Uterus (tissue), 2 donors: ENCODE measurements around the gene AP4S1.

Experiments used
- POLR2A ChIP-seq, 2 donors: fragments of 450-650 bp; IDR thresholded peaks; one replicate each; pipeline ENCODE4 v1.6.1; 2016; ENCODE audit warnings: antibody characterized with exemption in 2 of 2, mild to moderate bottlenecking in 1 of 2, moderate library complexity in 1 of 2
- TF ChIP-seq, protein P1 (sequence below), 4 experiments: fragments of 200-600 bp in 2 of 4; fragments of 450-650 bp in 2 of 4; sonication (generic) in 2 of 4; IDR thresholded peaks; one replicate each; pipeline ENCODE4 v1.5.1; 2016 to 2019; ENCODE audit warnings: antibody characterized with exemption in 4 of 4, mild to moderate bottlenecking in 2 of 4, moderate library complexity in 1 of 4

- no peak for TF ChIP-seq POLR2A (IDR thresholded peaks at IDR 0.05)
- TF ChIP-seq, protein P1, sequence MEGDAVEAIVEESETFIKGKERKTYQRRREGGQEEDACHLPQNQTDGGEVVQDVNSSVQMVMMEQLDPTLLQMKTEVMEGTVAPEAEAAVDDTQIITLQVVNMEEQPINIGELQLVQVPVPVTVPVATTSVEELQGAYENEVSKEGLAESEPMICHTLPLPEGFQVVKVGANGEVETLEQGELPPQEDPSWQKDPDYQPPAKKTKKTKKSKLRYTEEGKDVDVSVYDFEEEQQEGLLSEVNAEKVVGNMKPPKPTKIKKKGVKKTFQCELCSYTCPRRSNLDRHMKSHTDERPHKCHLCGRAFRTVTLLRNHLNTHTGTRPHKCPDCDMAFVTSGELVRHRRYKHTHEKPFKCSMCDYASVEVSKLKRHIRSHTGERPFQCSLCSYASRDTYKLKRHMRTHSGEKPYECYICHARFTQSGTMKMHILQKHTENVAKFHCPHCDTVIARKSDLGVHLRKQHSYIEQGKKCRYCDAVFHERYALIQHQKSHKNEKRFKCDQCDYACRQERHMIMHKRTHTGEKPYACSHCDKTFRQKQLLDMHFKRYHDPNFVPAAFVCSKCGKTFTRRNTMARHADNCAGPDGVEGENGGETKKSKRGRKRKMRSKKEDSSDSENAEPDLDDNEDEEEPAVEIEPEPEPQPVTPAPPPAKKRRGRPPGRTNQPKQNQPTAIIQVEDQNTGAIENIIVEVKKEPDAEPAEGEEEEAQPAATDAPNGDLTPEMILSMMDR (IDR thresholded peaks at IDR 0.05): no peak
These were observed 111.9 kb downstream of the AP4S1 start for GRCh38 chr14:31137214-31137889.
